HepG2 (cell line): Measurements from ENCODE around the gene NMT2. TPM values are rescaled to one million over a fixed set of nuclear protein-coding genes. Genes with fewer than 3 reads are reported as not detected.

Experiments used
- CREB3 ChIP-seq: sonication (generic); formaldehyde crosslinking; IDR thresholded peaks from 2 replicates; pipeline ENCODE4 v1.5.0; 2020; ENCODE audit warnings: missing genetic modification reagents
- HDAC1 ChIP-seq: sonication (generic); formaldehyde crosslinking; IDR thresholded peaks from 2 replicates; pipeline ENCODE4 v1.5.1; 2020; ENCODE audit warnings: mild to moderate bottlenecking, missing genetic modification reagents
- KAT7 ChIP-seq: IDR thresholded peaks from 2 replicates; pipeline ENCODE4 v1.6.1; 2018; ENCODE audit warnings: borderline replicate concordance, missing compliant biosample characterization
- POLR2A ChIP-seq, 2 experiments: IDR thresholded peaks; 2 replicates each; pipeline ENCODE4 v1.6.1; 2011; ENCODE audit warnings: low read depth in 2 of 2, low read length in 2 of 2, mild to moderate bottlenecking in 1 of 2, moderate library complexity in 1 of 2; ENCODE audit not compliant: insufficient read depth in 1 of 2
- RARG ChIP-seq: sonication (generic); formaldehyde crosslinking; IDR thresholded peaks from 2 replicates; pipeline ENCODE4 v1.4.0; 2020; ENCODE audit warnings: low read depth, mild to moderate bottlenecking, missing genetic modification reagents
- RBAK ChIP-seq: sonication (generic); formaldehyde crosslinking; IDR thresholded peaks from 2 replicates; pipeline ENCODE4 v1.5.1; 2020; ENCODE audit warnings: mild to moderate bottlenecking, missing genetic modification reagents
- RXRA ChIP-seq: sonication (generic); formaldehyde crosslinking; IDR thresholded peaks from 2 replicates; pipeline ENCODE4 v1.5.1; 2020; ENCODE audit warnings: missing genetic modification reagents
- SAFB2 ChIP-seq: sonication (generic); formaldehyde crosslinking; IDR thresholded peaks from 2 replicates; pipeline ENCODE4 v1.5.1; 2020; ENCODE audit warnings: missing genetic modification reagents, low read depth, mild to moderate bottlenecking, borderline replicate concordance
- SAP130 ChIP-seq: IDR thresholded peaks from 2 replicates; pipeline ENCODE4 v1.6.1; 2016; ENCODE audit warnings: low read depth
- SIN3B ChIP-seq: fragments of 150-350 bp; IDR thresholded peaks from 2 replicates; pipeline ENCODE4 v1.6.1; 2014; ENCODE audit warnings: low read length
- THAP11 ChIP-seq: IDR thresholded peaks from 2 replicates; pipeline ENCODE4 v1.6.1; 2016; ENCODE audit warnings: missing biosample characterization, missing genetic modification reagents
- ZBTB7A ChIP-seq: sonication (generic); formaldehyde crosslinking; IDR thresholded peaks from 2 replicates; pipeline ENCODE4 v1.8.0; 2022; ENCODE audit warnings: mild to moderate bottlenecking, missing genetic modification reagents
- ZNF101 ChIP-seq: sonication (generic); formaldehyde crosslinking; IDR thresholded peaks from 2 replicates; pipeline ENCODE4 v1.4.0; 2020; ENCODE audit warnings: mild to moderate bottlenecking, low read depth, missing genetic modification reagents, borderline replicate concordance
- ZNF33A ChIP-seq: sonication (generic); formaldehyde crosslinking; IDR thresholded peaks from 2 replicates; pipeline ENCODE4 v1.5.1; 2020; ENCODE audit warnings: missing genetic modification reagents, mild to moderate bottlenecking, moderate library complexity, borderline replicate concordance
- ZNF547 ChIP-seq: sonication (generic); formaldehyde crosslinking; IDR thresholded peaks from 2 replicates; pipeline ENCODE4 v1.5.1; 2020; ENCODE audit warnings: mild to moderate bottlenecking, missing genetic modification reagents
- polyA plus RNA-seq, 8 experiments: library from polyadenylated mRNA; depleted of rRNA in 3 of 8; stranded (reverse) in 7 of 8; unstranded in 1 of 8; fragments of >200 nt; fragmentation: Illumina TruSeq in 4 of 8; extraction: Trizol in 4 of 8; gene quantifications; 2 replicates each; pipeline versions ENCODE4 v1.2.1 to v1.2.3, GENCODE V29; 2011 to 2016; ENCODE audit warnings: low read depth in 4 of 8, missing spikeins in 1 of 8, mixed read lengths in 1 of 8; ENCODE audit not compliant: insufficient read depth in 1 of 8
- total RNA-seq, 5 experiments: library from RNA; depleted of rRNA; stranded (reverse); fragments of >200 nt; fragmentation: Illumina TruSeq; extraction: Trizol; gene quantifications; 2 replicates each; pipeline ENCODE4 v1.2.3, GENCODE V29; 2016; ENCODE audit warnings: low read depth in 1 of 5

Gene NMT2
- total and polyA plus RNA-seq, 2 of the 13 experiments (the other 11 are each of a cell fraction or from before 2014, with no cell fraction given): 10.1 to 23.8 TPM

- no peak for TF ChIP-seq ZNF33A (CRISPR knock-in tag)
- no peak for TF ChIP-seq KAT7
- 0 out of 2 replicates have a peak, but pooled peaks have one; percentile 32 for TF ChIP-seq ZNF547 (CRISPR knock-in tag)
- TF ChIP-seq ZBTB7A (CRISPR knock-in tag): no peak
- TF ChIP-seq ZNF101 (CRISPR knock-in tag): no peak
- TF ChIP-seq RXRA (CRISPR knock-in tag): no peak
- 0 out of 2 replicates have a peak, but pooled peaks have one; percentile 16 for TF ChIP-seq RBAK
- TF ChIP-seq POLR2A (IDR thresholded peaks at IDR 0.05; ENCODE audit: insufficient read depth in 1 of 2, low read depth in 2 of 2, low read length in 2 of 2): peak in 1 of 2 experiments; percentile 79; a peak in 2 of 4 replicates
- no peak for TF ChIP-seq CREB3 (CRISPR knock-in tag)
- TF ChIP-seq SAP130 (CRISPR knock-in tag): peak; percentile 17; the same call in 1 of the 2 replicates
- no peak for TF ChIP-seq SIN3B
- TF ChIP-seq SAFB2 (CRISPR knock-in tag): no peak
- TF ChIP-seq RARG (CRISPR knock-in tag): no peak
- TF ChIP-seq HDAC1 (CRISPR knock-in tag): peak; percentile 34; the same call in 1 of the 2 replicates
- no peak for TF ChIP-seq THAP11 (CRISPR knock-in tag)
Measured at GRCh38 chr10:15168786-15169554, 477 bp upstream of the NMT2 start (continued).
